Measurements from ENCODE around the gene PLXNB2. TPM values are rescaled to one million over a fixed set of nuclear protein-coding genes. Genes with fewer than 3 reads are reported as not detected.

PLXNB2 gene
- total and polyA plus RNA-seq, 2 donors from 2014 or later = 128 to 383 TPM

DNA sequence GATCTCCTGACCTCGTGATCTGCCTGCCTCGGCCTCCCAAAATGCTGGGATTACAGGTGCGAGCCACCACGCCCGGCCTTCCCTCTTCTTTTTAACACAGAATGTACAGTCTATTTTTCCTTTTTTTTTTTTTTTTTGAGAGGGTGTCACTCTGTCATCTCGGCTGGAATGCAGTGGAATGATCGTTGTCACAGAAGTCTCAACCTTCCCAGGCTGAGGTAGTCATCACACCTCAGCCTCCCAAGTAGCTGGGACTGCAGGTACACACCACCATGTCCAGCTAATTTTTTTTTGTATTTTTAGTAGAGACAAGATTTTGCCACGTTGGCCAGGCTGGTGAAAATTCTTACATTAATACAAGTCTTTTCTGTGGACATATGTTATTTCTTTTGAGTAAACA is 48.7 kb upstream of the PLXNB2 start:
- TF ChIP-seq, protein P1, sequence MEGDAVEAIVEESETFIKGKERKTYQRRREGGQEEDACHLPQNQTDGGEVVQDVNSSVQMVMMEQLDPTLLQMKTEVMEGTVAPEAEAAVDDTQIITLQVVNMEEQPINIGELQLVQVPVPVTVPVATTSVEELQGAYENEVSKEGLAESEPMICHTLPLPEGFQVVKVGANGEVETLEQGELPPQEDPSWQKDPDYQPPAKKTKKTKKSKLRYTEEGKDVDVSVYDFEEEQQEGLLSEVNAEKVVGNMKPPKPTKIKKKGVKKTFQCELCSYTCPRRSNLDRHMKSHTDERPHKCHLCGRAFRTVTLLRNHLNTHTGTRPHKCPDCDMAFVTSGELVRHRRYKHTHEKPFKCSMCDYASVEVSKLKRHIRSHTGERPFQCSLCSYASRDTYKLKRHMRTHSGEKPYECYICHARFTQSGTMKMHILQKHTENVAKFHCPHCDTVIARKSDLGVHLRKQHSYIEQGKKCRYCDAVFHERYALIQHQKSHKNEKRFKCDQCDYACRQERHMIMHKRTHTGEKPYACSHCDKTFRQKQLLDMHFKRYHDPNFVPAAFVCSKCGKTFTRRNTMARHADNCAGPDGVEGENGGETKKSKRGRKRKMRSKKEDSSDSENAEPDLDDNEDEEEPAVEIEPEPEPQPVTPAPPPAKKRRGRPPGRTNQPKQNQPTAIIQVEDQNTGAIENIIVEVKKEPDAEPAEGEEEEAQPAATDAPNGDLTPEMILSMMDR (IDR thresholded peaks at IDR 0.05; ENCODE audit: borderline replicate concordance, extremely low read depth, insufficient read depth) = no peak
- peaks cover 3 to 10% (median 5%) of the 10 kb centered on the region in 3 donors for H3K36me3 ChIP-seq (ENCODE audit: control insufficient read depth in 2 of 3, insufficient read depth in 3 of 3, low read length in 3 of 3)

DNA sequence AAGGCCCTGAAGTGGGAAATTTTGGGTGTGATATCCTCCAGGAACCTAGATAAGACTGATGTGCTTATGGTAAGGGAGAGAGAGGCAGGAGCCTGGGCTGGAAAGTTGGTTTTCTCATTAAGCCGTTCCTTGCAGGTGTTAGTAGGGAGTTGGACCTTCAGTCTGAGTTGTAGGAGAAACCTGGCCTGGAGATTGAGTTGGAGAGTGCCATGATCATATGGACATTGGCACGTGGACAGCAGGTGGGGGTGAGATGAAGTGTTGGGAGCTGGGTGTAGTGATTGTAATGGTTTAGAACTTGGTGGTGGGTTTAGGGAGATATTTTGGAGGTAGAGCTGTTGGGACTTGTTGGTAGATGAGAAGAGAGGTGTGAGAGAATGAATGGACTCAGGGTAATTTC is 40.6 kb upstream of the PLXNB2 start:
- peak in 1 of 5 donors; percentile 1 for DNase-seq
- H3K9ac ChIP-seq (ENCODE audit: low read length in 3 of 3) = no peak overlapping the region
- no peak for FAIRE-seq
- TF ChIP-seq, protein P1 (IDR thresholded peaks at IDR 0.05; ENCODE audit: borderline replicate concordance, extremely low read depth, insufficient read depth) = no peak
- H3K27me3 ChIP-seq (ENCODE audit: control insufficient read depth, insufficient read depth, low read length) = no peaks in the 10 kb centered on the region
- no peaks in the 10 kb centered on the region for H3K9me3 ChIP-seq (ENCODE audit: control insufficient read depth in 2 of 3, insufficient read depth in 1 of 3, low read length in 3 of 3)
- H3K36me3 ChIP-seq (ENCODE audit: control insufficient read depth in 2 of 3, insufficient read depth in 3 of 3, low read length in 3 of 3) = no peaks in the 10 kb centered on the region
- H3K27ac ChIP-seq (ENCODE audit: low read depth in 2 of 2, low read length in 2 of 2) = no peak overlapping the region
- no peak overlapping the region for H3K4me3 ChIP-seq (ENCODE audit: low read length in 3 of 3)
- peaks cover 0 to 4% (median 0%) of the 10 kb centered on the region in 3 donors for H3K4me1 ChIP-seq (ENCODE audit: control insufficient read depth in 2 of 3, insufficient read depth in 2 of 3, low read depth in 1 of 3, low read length in 3 of 3)
- intact Hi-C loops (cut with DNase I) = no loop called here

More for the DNA sequence above, 48.7 kb upstream of the PLXNB2 start:
- intact Hi-C loops (cut with DNase I) = no loop called here
- DNase-seq (no peak), FAIRE-seq (no peak)
- Histone ChIP-seq H3K9me3 (ENCODE audit: control insufficient read depth in 2 of 3, insufficient read depth in 1 of 3, low read length in 3 of 3) (no peaks in the 10 kb centered on the region), H3K27ac (ENCODE audit: low read depth in 2 of 2, low read length in 2 of 2) (no peak overlapping the region), H3K4me1 (ENCODE audit: control insufficient read depth in 2 of 3, insufficient read depth in 2 of 3, low read depth in 1 of 3, low read length in 3 of 3) (no peaks in the 10 kb centered on the region), H3K9ac (ENCODE audit: low read length in 3 of 3) (no peak overlapping the region), H3K27me3 (ENCODE audit: control insufficient read depth, insufficient read depth, low read length) (no peaks in the 10 kb centered on the region), H3K4me3 (ENCODE audit: low read length in 3 of 3) (no peak overlapping the region)

DNA sequence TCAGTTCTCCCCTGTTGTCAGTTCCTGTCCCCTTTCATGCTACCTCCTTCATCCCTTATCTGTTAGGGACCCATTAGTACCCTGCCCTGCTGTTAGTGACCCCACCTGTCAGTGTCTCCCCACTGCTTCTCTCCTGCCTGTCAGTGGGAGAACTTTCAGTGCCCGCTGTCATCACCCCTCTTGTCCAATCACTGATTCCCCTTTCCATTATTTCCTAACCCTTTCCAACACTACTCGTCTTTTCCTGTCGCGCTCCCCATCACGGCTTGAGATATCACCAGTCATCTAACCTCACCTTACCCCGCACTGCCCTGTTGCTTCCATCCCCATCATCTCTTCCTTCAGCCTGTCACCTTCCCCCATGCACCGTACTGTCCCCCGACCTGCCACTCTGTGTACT is 39.7 kb upstream of the PLXNB2 start:
- no peaks in the 10 kb centered on the region for H3K36me3 ChIP-seq (ENCODE audit: control insufficient read depth in 2 of 3, insufficient read depth in 3 of 3, low read length in 3 of 3)
- no peak overlapping the region for H3K27ac ChIP-seq (ENCODE audit: low read depth in 2 of 2, low read length in 2 of 2)
- DNase-seq = peak in 1 of 5 donors; percentile 33
- FAIRE-seq = no peak
- H3K27me3 ChIP-seq (ENCODE audit: control insufficient read depth, insufficient read depth, low read length) = no peaks in the 10 kb centered on the region
- no peak overlapping the region for H3K4me3 ChIP-seq (ENCODE audit: low read length in 3 of 3)
- H3K4me1 ChIP-seq (ENCODE audit: control insufficient read depth in 2 of 3, insufficient read depth in 2 of 3, low read depth in 1 of 3, low read length in 3 of 3) = peaks cover 0 to 8% (median 0%) of the 10 kb centered on the region in 3 donors
- H3K9ac ChIP-seq (ENCODE audit: low read length in 3 of 3) = no peak overlapping the region
- intact Hi-C loops (cut with DNase I) = no loop called here
- TF ChIP-seq, protein P1 (IDR thresholded peaks at IDR 0.05; ENCODE audit: borderline replicate concordance, extremely low read depth, insufficient read depth) = no peak
- H3K9me3 ChIP-seq (ENCODE audit: control insufficient read depth in 2 of 3, insufficient read depth in 1 of 3, low read length in 3 of 3) = no peaks in the 10 kb centered on the region

DNA sequence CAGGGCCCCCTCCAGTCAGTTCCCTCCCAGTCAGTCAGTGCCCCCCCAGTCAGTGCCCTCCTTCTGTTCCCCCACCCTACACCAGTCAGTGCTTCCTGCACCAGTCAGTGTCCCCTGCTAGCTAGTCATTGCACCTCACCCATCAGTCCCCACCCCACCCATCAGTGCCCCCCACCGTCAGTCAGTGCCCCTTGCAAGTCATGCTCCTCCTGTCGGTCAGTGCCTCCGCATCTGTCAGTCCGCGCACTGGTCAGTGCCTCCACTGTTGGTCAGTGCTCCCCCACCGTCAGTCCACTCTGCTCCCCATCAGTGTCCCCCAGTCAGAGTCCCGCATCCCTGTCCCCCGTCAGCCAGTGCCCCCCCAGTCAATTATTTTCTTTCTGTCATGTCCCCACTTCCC is 39.0 kb upstream of the PLXNB2 start:
- DNase-seq = peak in 2 of 5 donors; percentile 50 to 56
- Histone ChIP-seq H3K9me3 (ENCODE audit: control insufficient read depth in 2 of 3, insufficient read depth in 1 of 3, low read length in 3 of 3) (no peaks in the 10 kb centered on the region), H3K9ac (ENCODE audit: low read length in 3 of 3) (no peak overlapping the region), H3K27ac (ENCODE audit: low read depth in 2 of 2, low read length in 2 of 2) (no peak overlapping the region), H3K27me3 (ENCODE audit: control insufficient read depth, insufficient read depth, low read length) (no peaks in the 10 kb centered on the region), H3K4me1 (ENCODE audit: control insufficient read depth in 2 of 3, insufficient read depth in 2 of 3, low read depth in 1 of 3, low read length in 3 of 3) (peaks cover 0 to 11% (median 0%) of the 10 kb centered on the region in 3 donors), H3K36me3 (ENCODE audit: control insufficient read depth in 2 of 3, insufficient read depth in 3 of 3, low read length in 3 of 3) (no peaks in the 10 kb centered on the region), H3K4me3 (ENCODE audit: low read length in 3 of 3) (no peak overlapping the region)
- TF ChIP-seq, protein P1 (IDR thresholded peaks at IDR 0.05; ENCODE audit: borderline replicate concordance, extremely low read depth, insufficient read depth) = no peak
- intact Hi-C loops (cut with DNase I) = no loop called here
- no peak for FAIRE-seq

All from kidney (tissue), 14 donors.